ENCODE results near the gene RPN2.

Gene RPN2

DNA sequence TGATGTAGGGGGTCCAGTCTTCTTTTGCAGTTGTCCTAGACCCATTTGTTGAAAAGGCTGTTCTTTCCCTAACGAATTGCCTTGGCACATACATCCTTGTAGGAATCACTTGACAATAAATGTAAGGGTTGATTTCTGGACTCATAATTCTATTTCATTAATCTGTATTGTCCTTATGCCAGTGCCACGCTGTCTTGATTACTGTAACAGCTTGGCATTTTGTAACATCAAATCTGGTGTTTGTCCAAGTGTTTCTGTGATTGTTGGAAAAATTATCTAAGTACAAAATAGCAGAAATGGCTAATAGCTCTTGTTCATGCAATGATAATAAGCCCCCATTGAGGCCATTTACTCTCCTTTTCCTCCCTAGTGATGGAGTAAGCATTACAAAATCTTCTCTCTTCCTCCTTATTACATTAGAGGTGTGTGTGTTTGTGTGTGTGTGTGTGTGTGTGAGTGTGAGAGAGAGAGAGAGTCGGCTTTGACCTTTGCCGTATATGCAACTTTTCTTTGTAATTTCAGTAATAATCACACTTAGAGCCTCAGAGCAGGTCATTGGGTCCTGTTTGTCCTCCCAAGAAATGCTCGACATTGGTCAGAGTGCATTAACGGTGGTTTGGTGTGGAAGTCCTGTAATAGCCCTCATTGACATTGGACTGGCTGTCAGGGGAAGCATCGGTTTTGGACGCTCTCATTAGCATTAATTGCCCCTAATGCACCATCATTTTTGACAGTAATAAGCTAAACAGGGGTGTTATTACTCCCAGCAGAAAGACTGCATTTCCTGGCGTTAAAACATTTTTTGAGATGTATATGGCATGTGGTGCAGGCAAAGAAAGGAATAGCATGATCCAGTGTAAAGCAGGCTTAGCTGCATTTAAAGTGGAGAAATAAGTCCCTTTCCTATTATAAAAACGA is 40.9 kb downstream of the RPN2 start:
- DNase-seq = no peak

DNA sequence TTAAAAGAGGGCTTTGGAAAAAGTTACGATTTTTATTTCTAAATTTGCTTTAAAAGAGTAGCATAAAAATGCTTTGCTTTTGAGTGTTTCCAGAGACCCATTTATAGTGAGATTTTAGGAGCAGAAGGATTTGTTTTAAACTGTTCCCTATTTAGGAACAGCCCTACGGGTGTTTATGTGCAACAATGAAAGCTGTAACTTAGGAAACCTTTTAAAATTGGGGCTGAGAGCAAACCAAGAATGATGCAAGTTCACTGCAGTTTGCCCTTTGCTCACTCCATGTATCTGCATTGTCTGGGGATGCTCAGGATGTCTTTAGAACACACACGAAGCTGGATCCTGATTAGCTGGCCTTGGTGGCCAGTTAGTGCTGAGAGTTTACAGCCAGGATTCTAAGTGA is 41.6 kb downstream of the RPN2 start:
- no peak for DNase-seq

DNA sequence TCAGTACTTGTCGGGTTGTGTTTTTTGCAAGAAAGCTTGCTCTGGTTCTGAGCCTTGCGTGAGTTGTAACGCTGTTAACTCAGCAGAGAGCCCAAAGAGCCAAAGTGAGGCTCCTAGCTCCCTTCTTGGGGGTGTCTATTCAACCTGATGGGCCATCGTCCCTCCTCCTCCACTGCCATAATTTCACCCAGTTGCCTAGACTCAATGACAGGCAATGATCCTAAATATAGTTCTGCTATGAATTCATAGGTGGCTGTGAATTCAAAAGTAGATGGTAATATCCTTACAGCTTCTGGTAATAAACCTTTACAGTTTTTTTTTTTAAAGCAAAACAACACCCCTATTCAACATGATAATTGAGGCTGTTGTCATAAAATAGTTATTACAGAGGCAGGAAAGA is 43.0 kb downstream of the RPN2 start:
- no peak for DNase-seq

DNA sequence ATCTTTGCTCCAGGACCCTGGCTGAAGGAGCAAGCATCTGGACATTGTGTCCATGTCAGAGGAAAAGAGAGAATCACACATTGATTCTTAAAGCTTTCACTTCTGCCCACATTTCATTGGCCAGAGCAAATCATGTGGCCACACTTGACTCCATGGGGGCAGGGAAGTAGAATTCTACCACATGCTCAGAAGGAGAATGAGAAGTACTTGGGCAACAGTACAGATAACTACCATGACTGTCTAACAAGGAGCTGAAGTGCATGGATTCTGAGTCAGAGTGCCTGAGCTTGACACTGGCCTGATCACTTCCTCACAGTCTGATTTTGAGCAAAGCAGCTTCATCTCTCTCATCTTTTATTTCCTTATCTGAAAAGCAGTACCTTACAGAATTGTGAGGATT is 43.9 kb downstream of the RPN2 start:
- no peak for DNase-seq

DNA sequence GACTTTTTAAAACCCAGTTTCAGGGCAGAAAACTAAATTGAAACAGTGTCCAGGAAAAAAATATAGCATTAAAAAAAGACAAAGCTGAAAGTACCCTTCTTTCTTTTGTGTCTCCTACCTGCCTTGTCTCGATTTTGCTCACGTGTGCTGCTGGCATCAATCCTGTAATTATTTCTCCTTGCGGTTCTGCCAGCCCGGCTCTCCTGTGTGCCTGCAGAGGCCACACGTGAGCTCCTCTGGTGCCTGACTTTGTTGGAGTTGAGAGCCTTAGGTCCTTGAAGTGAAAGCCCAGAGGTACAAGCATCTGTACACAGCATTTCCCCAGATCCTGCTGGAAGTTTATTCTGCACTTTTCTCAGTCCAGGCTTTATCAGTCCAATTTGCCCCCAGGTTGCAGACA is 46.0 kb downstream of the RPN2 start:
- DNase-seq = no peak

DNA sequence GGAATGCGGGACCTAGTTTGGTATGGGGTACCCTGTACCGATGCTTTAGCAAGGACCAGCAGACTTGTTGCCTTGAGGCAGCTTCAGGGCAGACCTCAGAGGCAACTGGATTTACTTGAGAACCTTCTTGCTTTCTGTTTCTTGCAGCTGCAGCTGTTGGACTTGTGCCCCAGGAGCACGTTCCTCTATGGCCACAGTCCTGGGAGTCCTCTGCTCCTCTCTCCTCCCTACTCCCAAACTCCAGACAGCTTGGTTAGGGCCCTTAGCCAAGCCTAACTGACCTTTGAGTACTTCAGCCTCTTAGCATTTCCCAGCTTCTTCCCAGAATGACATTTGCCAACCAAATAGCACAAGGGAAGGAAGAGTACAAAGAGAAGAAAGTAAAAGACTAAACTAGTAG is 47.8 kb downstream of the RPN2 start:
- DNase-seq = no peak

DNA sequence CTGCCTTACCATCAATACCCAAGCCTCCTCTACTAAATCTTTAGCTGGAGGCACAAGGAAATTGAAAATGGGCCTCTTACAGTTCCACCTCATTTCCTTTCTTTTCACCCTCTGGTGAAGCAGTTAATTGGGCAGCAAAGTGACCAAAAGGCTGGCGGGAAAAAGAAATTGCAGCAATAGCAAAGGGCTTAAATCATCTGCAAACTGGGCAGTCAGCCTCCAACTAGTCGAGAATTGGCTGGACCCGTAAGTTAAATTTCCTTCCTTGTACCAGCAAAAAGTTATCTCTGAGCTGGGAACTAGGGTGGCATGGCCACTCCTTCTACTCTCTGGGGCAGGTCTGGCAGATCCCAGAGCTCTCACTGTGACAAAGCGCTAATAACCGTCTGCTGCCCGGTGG is 49.0 kb downstream of the RPN2 start:
- no peak for DNase-seq

DNA sequence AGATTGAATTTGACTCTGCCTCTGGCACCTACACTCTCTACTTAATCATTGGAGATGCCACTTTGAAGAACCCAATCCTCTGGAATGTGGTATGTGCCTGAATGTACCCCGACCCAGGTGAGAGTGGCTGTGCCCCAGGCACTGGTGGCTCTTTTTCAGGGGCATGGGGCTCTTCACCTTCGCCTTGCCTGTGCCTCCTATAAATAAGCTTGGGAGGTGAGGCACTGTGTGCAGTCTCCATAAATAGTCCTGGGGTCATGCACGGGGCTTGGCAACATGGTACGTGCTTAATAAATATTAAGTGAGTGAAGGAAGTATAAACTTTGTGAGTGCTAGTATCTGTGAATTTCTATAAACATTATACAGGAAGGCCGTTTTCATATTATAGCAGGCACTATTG is 49.5 kb downstream of the RPN2 start:
- no peak for DNase-seq

DNA sequence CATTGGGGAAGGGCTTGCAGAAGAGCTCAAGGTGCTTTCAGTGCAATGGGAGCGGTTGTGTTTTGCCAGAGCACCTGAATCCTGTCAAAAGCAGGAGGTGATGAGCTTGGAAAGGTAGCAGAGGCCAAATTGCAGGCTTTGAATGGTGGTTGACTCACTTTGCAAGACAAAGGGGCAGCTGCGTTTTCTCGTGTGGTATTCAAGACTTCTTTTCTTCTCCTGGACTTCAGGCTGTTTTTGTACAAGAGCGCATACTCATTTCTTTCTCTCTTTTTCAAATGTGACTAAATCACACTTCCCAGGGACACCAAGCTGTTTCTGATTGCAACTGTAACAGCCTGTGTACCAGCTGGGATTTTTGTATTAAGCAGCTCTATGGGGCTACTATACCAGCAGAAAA is 50.2 kb downstream of the RPN2 start:
- DNase-seq = no peak

DNA sequence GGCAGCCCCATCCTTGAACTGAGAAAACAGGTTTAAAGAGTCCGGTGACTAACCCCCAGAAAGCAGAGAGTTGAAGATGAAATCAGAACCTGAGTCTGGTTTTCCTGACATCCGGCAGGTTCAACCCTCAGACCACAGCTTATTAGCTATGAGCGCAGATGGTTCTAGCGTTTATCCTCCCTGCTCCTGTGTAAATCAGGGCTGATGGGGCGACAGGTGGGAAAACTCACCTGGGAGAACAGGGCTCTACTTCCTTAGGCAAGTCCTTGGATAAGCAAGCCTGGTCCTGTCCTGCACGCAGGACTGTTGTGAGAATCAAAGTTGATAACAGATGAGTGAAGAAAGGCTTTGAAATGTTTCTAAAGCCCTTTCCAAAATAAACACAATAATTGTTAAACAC is 51.1 kb downstream of the RPN2 start:
- DNase-seq = no peak

DNA sequence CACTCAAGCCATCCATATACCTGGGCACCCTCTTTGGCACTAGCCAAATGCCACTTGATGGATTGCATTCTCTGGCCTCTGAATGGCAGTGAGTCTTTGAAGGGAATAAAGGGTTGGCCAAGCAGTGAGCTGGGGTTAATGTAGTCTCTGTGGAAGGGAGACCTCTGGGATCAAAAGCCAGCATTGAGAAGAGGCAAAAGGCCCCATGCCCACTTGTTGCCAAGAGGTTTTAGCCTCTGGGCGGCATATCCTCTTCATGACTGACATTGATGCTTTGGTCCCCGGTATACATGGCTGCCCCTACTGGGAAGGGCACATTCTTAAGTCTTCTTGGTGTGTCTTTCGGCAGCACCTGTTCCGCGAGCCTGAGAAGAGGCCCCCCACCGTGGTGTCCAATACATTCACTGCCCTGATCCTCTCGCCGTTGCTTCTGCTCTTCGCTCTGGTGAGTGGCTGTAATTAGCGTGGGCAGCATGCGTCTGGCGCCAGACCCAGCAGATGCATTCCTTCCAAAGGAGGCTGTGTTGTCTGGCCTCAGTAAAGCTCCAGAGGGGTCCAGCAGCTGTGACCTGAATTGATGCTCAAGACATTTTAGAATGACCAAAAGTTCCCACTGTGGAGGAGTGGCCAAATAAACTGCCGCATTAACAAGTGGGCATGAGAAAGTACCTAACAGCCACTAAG is 53.0 kb downstream of the RPN2 start:
- no peak for DNase-seq

DNA sequence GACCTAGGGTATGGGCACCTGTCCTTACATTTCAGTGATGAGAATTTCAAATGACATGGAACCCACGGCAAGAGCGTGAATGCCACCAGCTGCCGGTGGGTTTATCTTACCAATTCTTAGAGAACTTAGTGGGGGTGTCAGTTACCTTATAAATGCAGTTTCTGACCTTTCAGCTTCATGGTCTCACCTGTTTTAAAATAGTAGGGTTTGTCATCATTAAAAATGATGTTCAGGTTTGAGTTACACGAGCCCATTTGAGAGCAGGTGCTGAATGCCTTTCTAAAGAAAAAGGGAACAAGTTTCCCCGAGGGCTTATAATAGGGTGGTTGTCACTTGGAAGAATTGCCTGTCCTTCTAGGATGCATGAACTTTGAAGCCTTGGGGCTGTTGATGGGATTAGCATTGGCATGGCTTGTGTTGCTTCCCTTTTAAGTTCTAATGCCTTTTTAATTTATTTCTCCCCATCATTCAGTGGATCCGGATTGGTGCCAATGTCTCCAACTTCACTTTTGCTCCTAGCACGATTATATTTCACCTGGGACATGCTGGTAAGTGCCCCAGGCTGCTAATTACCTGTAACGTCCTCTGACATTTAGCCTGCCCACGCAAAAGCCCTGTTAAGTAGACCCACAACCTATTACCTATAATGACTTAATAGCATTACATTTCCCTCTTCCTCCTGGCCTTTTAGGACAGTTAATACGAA is 54.6 kb downstream of the RPN2 start:
- DNase-seq = no peak

DNA sequence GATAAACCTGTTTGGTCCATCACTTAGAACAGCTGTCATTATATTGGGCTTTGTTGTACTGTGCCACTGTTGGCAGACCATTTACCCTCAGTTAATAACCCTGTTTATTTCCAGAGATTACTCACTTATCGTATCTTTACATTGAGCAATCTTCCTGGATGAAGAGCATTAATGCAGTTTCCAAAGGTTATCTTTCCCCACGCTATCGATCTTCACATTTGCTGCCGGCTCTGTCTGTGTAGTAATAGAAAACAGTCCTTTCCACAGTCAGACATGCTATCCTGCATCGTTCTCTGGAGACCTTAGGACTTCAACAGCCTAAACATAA is 55.1 kb downstream of the RPN2 start:
- DNase-seq = no peak

DNA sequence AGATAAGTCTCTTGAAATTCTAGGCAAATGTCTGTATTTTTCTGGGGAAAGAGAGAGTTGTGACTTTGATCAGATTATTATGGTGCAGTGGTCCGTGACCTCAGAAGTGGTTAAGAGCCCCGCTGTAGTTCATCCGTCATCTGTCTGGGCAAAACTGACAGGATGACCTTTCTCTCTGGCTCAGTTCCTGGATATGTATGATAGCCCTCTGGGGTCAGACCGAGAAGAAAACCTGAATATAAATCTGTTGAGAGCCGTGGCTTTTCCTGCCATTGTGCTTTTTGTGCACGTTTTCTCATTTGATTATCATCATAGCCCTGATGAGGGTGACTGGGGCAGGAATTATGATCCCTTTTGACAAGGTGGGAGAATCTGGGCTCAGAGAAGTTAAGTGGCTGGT is 55.9 kb downstream of the RPN2 start:
- no peak for DNase-seq

DNA sequence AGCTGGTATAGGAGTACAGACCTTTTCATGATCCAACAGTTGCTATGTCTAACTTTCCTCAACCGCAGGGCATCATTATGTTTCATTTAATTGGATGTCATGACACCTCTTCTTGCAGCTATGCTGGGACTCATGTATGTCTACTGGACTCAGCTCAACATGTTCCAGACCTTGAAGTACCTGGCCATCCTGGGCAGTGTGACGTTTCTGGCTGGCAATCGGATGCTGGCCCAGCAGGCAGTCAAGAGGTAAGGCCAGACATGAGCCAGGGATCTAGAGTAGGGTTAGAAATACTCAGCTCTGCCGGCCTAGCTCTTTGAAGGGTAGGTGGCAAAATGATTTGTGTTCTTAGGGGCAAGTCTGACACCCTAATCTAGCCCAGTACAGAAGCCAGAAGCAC is 57.3 kb downstream of the RPN2 start:
- DNase-seq = no peak

DNA sequence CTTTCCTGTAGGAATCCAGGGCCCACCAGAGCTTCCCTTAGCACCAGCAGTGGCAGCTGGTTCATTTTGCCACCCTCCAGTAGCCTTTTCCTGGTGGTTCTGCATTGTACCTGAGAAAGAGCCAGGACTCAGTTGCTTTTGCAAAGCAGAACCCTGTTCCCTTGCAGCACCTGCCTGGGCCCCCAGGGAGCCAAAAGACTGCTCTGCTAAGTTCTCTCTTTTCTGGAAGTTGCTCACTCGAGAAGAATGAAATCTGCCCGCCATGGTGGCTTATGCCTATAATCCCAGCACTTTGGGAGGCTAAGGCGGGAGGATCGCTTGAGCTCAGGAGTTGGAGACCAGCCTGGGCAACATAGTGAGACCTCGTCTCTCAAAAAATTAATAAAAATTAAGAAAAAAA is 58.5 kb downstream of the RPN2 start:
- DNase-seq = no peak

DNA sequence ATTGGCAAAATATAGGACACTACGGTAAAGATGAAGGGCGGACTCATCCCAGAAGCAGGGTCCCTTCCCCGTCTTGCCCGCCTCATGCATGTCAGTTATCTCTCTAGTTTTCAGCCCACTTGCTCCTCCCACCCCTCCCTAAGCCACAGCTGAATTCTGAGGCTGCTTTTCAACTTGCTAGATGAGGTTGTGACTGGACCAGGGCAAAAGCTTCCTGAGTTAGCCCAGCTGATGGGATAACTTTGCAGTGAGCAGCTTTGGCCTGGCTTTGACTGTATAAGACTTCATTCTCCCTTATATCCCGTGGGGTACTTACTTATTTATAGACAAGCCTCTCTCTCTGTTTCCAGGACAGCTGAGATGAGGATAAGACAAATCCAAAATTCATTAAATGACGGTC is 59.3 kb downstream of the RPN2 start:
- no peak for DNase-seq

DNA sequence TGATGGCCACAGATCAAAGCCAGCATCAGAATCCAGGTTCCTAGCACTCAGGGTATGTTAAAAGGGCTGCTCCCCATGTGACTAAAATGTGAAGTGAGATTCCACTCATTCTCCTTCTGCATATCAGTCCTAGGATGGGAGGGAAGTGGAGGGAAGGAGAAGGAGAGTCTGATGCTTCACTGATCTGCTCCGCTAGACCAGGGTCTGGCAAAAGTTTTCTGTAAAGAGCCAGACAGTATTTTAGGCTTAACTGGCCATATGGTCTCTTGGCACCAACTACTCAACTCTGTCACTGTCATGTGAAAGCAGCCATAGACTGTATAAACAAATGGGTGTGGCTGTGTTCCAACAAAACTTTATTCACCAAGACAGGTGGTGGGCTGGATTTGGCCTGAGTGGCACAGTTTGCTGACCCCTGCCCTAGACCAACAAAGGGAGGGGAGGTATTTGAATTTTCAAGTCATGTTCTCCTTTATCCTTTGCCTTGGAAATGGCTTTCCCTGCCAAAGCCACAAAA is 59.9 kb downstream of the RPN2 start:
- peak; percentile 9 to 57 for DNase-seq

DNA sequence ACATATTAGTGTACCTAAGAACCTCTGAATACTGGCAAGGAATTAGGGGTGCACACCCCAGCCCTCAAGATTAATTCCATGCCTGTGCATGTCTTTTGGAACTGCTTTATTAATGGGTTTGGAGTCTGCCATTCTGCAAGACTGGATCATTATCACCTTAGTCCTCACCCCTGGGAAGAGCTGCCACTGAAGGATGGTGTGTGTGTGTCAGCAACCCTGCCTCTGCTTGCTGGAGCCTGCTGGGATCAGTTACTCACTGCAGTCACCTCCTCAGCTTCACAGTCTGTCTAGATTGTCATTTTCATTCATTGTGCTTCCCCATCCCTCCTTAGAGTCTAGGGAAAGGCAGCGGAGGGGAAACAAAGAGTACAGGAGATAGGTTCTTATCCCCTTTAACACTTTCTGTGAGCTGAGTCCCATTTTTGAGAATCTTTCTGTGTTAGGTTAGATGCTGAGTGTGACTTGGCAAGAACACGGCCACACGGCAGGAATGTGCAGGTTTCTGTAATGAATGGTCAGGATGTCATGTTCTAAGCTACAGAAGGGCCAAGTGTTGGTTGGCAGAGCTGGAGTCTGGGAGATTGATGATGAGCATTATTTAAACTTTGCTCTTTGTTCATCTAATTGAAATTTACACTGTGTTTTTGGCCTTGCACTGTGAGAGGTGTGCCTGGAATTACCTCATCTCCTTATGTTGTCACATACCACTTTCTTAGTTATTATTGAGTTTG is 61.4 kb downstream of the RPN2 start:
- DNase-seq = peak in 1 of 2 experiments; percentile 6

DNA sequence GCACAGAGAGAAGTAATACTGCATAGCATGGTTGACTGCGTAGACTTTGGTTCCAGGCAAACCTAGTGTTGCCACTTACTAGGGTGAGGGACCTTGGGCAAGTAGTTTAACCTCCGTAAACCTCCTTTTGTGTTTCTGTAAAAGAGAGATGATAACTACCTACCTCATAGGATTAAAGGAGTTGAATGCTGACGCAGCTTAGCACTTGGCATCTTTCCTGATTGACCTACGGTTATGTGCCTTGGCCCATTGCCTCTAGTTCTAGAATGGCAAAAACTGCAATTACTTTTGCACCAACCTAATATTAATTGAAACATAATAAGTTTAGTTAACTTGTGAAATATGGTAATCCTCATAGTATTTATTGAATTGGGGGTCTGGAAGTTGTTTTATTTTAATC is 63.4 kb downstream of the RPN2 start:
- DNase-seq = no peak

DNA sequence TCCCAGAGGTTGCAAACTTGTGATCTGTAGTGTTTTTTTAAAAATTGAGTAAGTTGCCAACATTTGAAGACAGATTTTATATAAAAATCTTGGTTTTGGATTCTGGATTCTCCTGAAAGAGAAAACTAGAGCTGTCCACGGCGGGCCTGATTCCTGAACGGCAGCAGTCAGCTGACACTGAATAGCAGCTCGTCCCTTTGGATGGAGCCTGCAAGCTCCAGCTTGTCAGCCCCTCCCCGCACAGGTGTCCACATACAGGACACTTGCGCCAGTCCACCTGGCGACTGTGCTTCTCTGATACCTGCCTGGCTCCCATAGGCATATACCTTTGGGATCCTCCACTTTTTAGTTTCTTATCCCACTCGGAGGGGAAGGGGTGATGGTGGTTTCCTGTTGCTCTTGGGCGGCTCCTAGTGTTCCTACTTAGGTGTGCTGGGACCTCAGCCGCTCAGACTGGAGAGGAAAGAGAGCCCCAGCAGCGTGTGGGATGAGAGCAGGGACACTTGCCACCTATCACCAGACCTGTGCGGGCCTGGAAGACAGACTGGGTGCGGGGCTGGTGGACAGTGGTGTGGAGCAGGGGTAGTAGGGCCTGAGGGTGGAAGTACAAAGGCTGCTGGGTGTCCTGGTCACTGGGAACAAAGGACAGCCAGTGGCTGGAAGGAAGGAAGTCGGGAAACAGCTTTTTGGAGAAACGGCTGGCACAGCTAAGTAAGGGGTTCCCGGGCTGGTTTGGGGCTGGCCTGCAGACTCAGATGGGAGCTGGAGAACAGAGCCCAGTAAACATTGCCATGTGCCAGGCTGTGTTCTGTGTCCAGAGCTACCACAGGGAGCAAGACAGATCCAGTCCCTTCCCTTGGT is 64.2 kb downstream of the RPN2 start:
- no peak for DNase-seq

DNA sequence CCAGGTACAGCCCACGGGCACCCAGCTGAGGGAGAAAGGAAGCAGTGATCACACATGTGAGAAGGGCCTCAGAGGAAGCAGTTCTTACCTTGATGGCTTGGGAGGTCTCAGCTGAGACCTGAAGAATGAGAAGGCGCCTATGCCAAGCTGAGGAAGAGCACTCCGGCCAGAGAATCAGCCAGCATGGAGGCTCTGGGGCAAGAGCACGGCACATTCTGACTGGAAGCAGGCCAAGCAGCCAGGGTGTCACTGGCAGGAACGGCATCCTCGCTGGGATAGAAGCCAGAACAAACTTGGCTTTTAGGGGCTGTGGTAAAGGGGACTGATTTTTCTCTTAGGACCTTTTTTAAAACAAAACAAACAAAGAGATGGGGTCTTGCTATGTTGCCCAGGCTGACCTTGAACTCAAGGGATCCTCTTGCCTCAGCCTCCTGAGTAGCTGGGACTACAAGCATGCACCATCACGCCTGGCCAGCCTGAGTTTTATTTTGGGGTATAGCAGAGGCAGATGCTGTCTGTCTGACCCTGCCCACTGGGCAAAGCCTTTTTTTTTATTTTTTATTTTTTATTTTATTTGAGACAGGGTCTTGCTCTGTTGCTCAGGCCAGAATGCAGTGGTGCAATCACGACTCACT is 64.9 kb downstream of the RPN2 start:
- peak; percentile 25 to 64 for DNase-seq

All from cerebellar nuclear complex (tissue), 1 donor.